K562 (cell line): ENCODE results near the gene TRIM31. TPM values are rescaled to one million over a fixed set of nuclear protein-coding genes. Genes with fewer than 3 reads are reported as not detected.

ENCODE experiments used
- MAZ ChIP-seq, 2 experiments: fragments of 450-650 bp in 1 of 2; sonication (generic) in 1 of 2; formaldehyde crosslinking; IDR thresholded peaks in 1 of 2; conservative IDR thresholded peaks in 1 of 2; 2 replicates each; pipeline versions ENCODE4 v1.4.0 to v1.5.0; 2020; ENCODE audit warnings: mild to moderate bottlenecking in 1 of 2, missing genetic modification reagents in 1 of 2
- MECOM ChIP-seq: fragments of 250-450 bp; sonication (Bioruptor Pico); IDR thresholded peaks from 2 replicates; pipeline ENCODE4 v1.8.0; 2022; ENCODE audit warnings: inconsistent platforms
- POLR3G ChIP-seq: IDR thresholded peaks from 2 replicates; pipeline ENCODE4 v1.6.1; 2011; ENCODE audit not compliant: insufficient read length, insufficient replicate concordance; ENCODE audit errors: extremely low read depth
- RBM22 ChIP-seq: fragments of 200-400 bp; formaldehyde crosslinking; IDR thresholded peaks from 2 replicates; pipeline ENCODE4 v1.6.1; 2018; ENCODE audit warnings: low read length, low read depth; ENCODE audit not compliant: poor library complexity, severe bottlenecking
- SAFB ChIP-seq: fragments of 200-400 bp; formaldehyde crosslinking; IDR thresholded peaks from 2 replicates; pipeline ENCODE4 v1.6.1; 2017; ENCODE audit warnings: low read depth, low read length, borderline replicate concordance
- SMAD1 ChIP-seq: fragments of 150-350 bp; IDR thresholded peaks from 2 replicates; pipeline ENCODE4 v1.6.1; 2014; ENCODE audit warnings: low read length, low read depth; ENCODE audit not compliant: partially characterized antibody
- SMC3 ChIP-seq: conservative IDR thresholded peaks from 2 replicates; pipeline ENCODE4 v1.6.1; 2011; ENCODE audit warnings: low read depth, low read length, improper control_type of control experiment; ENCODE audit not compliant: insufficient read depth
- TCFL5 ChIP-seq: fragments of 250-450 bp; sonication (Bioruptor Pico); conservative IDR thresholded peaks from 2 replicates; pipeline ENCODE4 v1.6.1; 2021; ENCODE audit warnings: mild to moderate bottlenecking, moderate library complexity, matching md5 sums
- ZEB2 ChIP-seq: fragments of 450-650 bp; IDR thresholded peaks from 2 replicates; pipeline ENCODE4 v1.6.1; 2016
- ZNF175 ChIP-seq: fragments of 200-800 bp; sonication (Bioruptor generic); IDR thresholded peaks from 2 replicates; pipeline ENCODE4 v1.6.1; 2016; ENCODE audit warnings: low read depth, mild to moderate bottlenecking, missing genetic modification characterization, missing compliant biosample characterization
- ZNF184 ChIP-seq: sonication (generic); formaldehyde crosslinking; IDR thresholded peaks from 2 replicates; pipeline ENCODE4 v1.5.0; 2020; ENCODE audit warnings: missing genetic modification reagents
- ZNF354B ChIP-seq: fragments of 250-450 bp; sonication (Bioruptor Pico); IDR thresholded peaks from 2 replicates; pipeline ENCODE4 v1.4.0; 2020
- ZNF696 ChIP-seq: fragments of 250-450 bp; sonication (Bioruptor Pico); conservative IDR thresholded peaks from 2 replicates; pipeline ENCODE4 v1.4.0; 2020; ENCODE audit warnings: mild to moderate bottlenecking, moderate library complexity
- ZNF707 ChIP-seq: fragments of 250-450 bp; sonication (Bioruptor Pico); conservative IDR thresholded peaks from 2 replicates; pipeline ENCODE4 v1.8.0; 2022; ENCODE audit warnings: inconsistent platforms, mild to moderate bottlenecking, moderate library complexity
- polyA plus RNA-seq, 8 experiments: library from polyadenylated mRNA; depleted of rRNA in 4 of 8; stranded (reverse) in 5 of 8; unstranded in 3 of 8; fragments of >200 nt; fragmentation: Nextera tagmentation in 2 of 8; fragmentation: Illumina TruSeq in 1 of 8; extraction: Ambion mirVana in 2 of 8; extraction: Trizol in 1 of 8; gene quantifications; 2 replicates each; pipeline versions ENCODE4 v1.2.1 to v1.2.3, GENCODE V29; 2011 to 2014; ENCODE audit warnings: inconsistent platforms in 1 of 8, missing spikeins in 1 of 8
- total RNA-seq, 7 experiments: library from RNA; depleted of rRNA in 6 of 7; stranded (reverse); fragments of >200 nt in 6 of 7; fragmentation: Illumina TruSeq in 2 of 7; extraction: Trizol in 2 of 7; gene quantifications; 2 replicates each; pipeline versions ENCODE4 v1.2.1 to v1.2.3, GENCODE V29; 2011 to 2021; ENCODE audit warnings: low replicate concordance in 1 of 7
- TF ChIP-seq, protein P1 (sequence below): fragments of 250-450 bp; sonication (Bioruptor Pico); IDR thresholded peaks from 2 replicates; pipeline ENCODE4 v1.5.1; 2021; ENCODE audit warnings: mild to moderate bottlenecking
- TF ChIP-seq, protein P2 (sequence below): fragments of 250-450 bp; sonication (Bioruptor Pico); IDR thresholded peaks from 2 replicates; pipeline ENCODE4 v1.8.0; 2021; ENCODE audit warnings: mild to moderate bottlenecking, moderate library complexity
- TF ChIP-seq, protein P3 (sequence below), 3 experiments: fragments of 200-800 bp in 1 of 3; fragments of 250-450 bp in 1 of 3; fragments of 450-650 bp in 1 of 3; sonication (Bioruptor Pico) in 1 of 3; sonication (Bioruptor generic) in 1 of 3; formaldehyde crosslinking in 1 of 3; IDR thresholded peaks; 2 replicates each; pipeline versions ENCODE4 v1.6.1 to v1.8.0; 2016 to 2022; ENCODE audit warnings: mild to moderate bottlenecking in 2 of 3, missing genetic modification characterization in 2 of 3, missing compliant biosample characterization in 1 of 3, moderate library complexity in 1 of 3
- TF ChIP-seq, protein P4 (sequence below): sonication (generic); formaldehyde crosslinking; IDR thresholded peaks from 2 replicates; pipeline ENCODE4 v1.4.0; 2020; ENCODE audit warnings: mild to moderate bottlenecking, missing genetic modification reagents

The TRIM31 gene
- total and polyA plus RNA-seq, 9 of the 15 experiments (the other 6 are each of a cell fraction or from before 2014, with no cell fraction given) = not detected

DNA sequence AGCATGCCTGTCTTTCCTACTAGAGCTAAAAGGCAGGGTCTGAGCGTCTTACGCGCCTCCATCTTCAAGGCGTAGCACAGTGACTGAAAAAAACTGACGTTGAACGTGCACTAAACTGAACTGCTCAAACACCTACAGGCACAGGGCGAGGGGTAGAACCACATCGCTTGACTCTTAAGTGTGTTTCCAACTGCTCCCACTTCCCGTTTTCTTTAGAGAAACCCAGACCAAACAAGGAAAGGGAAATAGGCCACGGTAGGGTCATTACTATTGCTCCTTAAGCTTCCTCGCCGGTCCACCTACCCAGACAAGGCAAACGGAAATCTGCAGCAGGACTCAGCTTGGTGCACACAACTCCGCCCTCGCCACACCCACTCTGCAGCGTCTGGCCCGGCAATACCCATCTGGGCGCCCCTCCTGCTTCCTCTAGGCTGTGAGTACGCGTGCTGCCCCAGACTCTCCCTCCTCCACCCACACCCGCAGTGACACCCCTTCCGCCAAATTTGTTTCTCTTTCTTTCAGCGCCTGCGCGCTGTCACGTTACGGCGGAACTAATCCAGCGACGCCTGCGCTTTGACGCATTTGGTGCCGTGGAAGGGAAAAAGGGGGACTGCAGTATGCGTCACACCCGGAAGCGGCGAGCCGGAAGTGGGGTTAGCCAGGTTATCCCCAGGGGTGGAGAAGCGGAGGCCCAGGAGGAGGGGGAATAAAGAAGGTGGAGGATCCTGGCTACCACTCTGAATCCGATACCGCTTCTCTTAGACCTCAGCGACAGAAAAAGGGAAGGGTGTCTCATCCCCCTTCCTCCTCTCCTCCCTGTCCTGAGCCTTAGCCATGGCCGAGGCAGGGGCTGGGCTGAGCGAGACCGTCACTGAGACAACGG, 46.1 kb downstream of the TRIM31 start, which contains the start of gene PPP1R11 (continued):
- no peak for TF ChIP-seq ZNF184 (CRISPR knock-in tag)
- TF ChIP-seq, protein P1, sequence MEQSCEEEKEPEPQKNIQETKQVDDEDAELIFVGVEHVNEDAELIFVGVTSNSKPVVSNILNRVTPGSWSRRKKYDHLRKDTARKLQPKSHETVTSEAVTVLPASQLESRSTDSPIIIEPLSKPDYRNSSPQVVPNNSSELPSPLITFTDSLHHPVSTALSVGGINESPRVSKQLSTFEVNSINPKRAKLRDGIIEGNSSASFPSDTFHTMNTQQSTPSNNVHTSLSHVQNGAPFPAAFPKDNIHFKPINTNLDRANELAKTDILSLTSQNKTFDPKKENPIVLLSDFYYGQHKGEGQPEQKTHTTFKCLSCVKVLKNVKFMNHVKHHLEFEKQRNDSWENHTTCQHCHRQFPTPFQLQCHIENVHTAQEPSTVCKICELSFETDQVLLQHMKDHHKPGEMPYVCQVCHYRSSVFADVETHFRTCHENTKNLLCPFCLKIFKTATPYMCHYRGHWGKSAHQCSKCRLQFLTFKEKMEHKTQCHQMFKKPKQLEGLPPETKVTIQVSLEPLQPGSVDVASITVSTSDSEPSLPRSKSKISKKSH = no peak
- TF ChIP-seq ZEB2 = peak; percentile 90
- peak; percentile 25; the same call in 1 of the 2 replicates for TF ChIP-seq TCFL5 (CRISPR knock-in tag)
- TF ChIP-seq RBM22 = no peak
- peak; percentile 84 to 89 for TF ChIP-seq MAZ (CRISPR knock-in tag; conservative IDR thresholded peaks at IDR 0.05 in 1 of 2, IDR thresholded peaks at IDR 0.05 in 1 of 2)
- TF ChIP-seq ZNF696 = no peak
- TF ChIP-seq, protein P2, sequence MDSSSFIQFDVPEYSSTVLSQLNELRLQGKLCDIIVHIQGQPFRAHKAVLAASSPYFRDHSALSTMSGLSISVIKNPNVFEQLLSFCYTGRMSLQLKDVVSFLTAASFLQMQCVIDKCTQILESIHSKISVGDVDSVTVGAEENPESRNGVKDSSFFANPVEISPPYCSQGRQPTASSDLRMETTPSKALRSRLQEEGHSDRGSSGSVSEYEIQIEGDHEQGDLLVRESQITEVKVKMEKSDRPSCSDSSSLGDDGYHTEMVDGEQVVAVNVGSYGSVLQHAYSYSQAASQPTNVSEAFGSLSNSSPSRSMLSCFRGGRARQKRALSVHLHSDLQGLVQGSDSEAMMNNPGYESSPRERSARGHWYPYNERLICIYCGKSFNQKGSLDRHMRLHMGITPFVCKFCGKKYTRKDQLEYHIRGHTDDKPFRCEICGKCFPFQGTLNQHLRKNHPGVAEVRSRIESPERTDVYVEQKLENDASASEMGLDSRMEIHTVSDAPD = no peak
- TF ChIP-seq SAFB = no peak
- TF ChIP-seq MECOM (CRISPR knock-in tag) = no peak
- TF ChIP-seq POLR3G = no peak
- TF ChIP-seq, protein P3, sequence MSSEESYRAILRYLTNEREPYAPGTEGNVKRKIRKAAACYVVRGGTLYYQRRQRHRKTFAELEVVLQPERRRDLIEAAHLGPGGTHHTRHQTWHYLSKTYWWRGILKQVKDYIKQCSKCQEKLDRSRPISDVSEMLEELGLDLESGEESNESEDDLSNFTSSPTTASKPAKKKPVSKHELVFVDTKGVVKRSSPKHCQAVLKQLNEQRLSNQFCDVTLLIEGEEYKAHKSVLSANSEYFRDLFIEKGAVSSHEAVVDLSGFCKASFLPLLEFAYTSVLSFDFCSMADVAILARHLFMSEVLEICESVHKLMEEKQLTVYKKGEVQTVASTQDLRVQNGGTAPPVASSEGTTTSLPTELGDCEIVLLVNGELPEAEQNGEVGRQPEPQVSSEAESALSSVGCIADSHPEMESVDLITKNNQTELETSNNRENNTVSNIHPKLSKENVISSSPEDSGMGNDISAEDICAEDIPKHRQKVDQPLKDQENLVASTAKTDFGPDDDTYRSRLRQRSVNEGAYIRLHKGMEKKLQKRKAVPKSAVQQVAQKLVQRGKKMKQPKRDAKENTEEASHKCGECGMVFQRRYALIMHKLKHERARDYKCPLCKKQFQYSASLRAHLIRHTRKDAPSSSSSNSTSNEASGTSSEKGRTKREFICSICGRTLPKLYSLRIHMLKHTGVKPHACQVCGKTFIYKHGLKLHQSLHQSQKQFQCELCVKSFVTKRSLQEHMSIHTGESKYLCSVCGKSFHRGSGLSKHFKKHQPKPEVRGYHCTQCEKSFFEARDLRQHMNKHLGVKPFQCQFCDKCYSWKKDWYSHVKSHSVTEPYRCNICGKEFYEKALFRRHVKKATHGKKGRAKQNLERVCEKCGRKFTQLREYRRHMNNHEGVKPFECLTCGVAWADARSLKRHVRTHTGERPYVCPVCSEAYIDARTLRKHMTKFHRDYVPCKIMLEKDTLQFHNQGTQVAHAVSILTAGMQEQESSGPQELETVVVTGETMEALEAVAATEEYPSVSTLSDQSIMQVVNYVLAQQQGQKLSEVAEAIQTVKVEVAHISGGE (CRISPR knock-in tag; IDR thresholded peaks at IDR 0.05) = peak; percentile 92 to 99 (median 97); a peak in 5 of 6 replicates
- peak; percentile 50 for TF ChIP-seq ZNF707
- 0 out of 2 replicates have a peak, but pooled peaks have one; percentile 47 for TF ChIP-seq ZNF354B (CRISPR knock-in tag)
- TF ChIP-seq ZNF175 = no peak
- TF ChIP-seq SMAD1 = no peak
- TF ChIP-seq, protein P4, sequence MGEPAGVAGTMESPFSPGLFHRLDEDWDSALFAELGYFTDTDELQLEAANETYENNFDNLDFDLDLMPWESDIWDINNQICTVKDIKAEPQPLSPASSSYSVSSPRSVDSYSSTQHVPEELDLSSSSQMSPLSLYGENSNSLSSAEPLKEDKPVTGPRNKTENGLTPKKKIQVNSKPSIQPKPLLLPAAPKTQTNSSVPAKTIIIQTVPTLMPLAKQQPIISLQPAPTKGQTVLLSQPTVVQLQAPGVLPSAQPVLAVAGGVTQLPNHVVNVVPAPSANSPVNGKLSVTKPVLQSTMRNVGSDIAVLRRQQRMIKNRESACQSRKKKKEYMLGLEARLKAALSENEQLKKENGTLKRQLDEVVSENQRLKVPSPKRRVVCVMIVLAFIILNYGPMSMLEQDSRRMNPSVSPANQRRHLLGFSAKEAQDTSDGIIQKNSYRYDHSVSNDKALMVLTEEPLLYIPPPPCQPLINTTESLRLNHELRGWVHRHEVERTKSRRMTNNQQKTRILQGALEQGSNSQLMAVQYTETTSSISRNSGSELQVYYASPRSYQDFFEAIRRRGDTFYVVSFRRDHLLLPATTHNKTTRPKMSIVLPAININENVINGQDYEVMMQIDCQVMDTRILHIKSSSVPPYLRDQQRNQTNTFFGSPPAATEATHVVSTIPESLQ = no peak
- TF ChIP-seq SMC3 = no peak
